Measurements from ENCODE around the gene GLT8D1.

GLT8D1 gene

GRCh38 chr3:52710512-52710911 is 4.9 kb upstream of the GLT8D1 start:
- no peak for DNase-seq

- no peak for DNase-seq
These were observed 2.0 kb upstream of the GLT8D1 start for GRCh38 chr3:52707585-52707984.

- no peak for DNase-seq
These were observed 228 bp downstream of the GLT8D1 start for GRCh38 chr3:52705438-52705687.

GRCh38 chr3:52704611-52705437 is 767 bp downstream of the GLT8D1 start:
- no peak for DNase-seq

GRCh38 chr3:52703341-52703740 is 2.2 kb downstream of the GLT8D1 start:
- DNase-seq = no peak

- no peak for DNase-seq
These were observed 8.0 kb downstream of the GLT8D1 start for GRCh38 chr3:52697632-52697965.

- no peak for DNase-seq
These were observed 8.6 kb downstream of the GLT8D1 start for GRCh38 chr3:52696830-52697631.

- DNase-seq = no peak
These were observed 9.6 kb downstream of the GLT8D1 start for GRCh38 chr3:52695798-52696671.

- no peak for DNase-seq
These were observed 10.9 kb downstream of the GLT8D1 start for GRCh38 chr3:52694528-52695189.

- DNase-seq = no peak
These were observed 12.5 kb downstream of the GLT8D1 start for GRCh38 chr3:52693071-52693470.

GRCh38 chr3:52690560-52690959 is 15.0 kb downstream of the GLT8D1 start:
- no peak for DNase-seq

GRCh38 chr3:52689151-52689550 is 16.4 kb downstream of the GLT8D1 start:
- no peak for DNase-seq

- DNase-seq = no peak
These were observed 17.3 kb downstream of the GLT8D1 start for GRCh38 chr3:52688266-52688665.

- peak; percentile 50 for DNase-seq
These were observed 19.6 kb downstream of the GLT8D1 start, which contains the start of the genes GNL3 and PBRM1 for GRCh38 chr3:52685709-52686691. GNL3 (plus strand) TSS chr3:52686032; CDS start chr3:52686093, 61 bp downstream. PBRM1 (minus strand) TSS chr3:52685913.

- DNase-seq = peak; percentile 45
These were observed 20.3 kb downstream of the GLT8D1 start for GRCh38 chr3:52685285-52685708.

- DNase-seq = no peak
These were observed 21.4 kb downstream of the GLT8D1 start for GRCh38 chr3:52684184-52684583.

- DNase-seq = no peak
These were observed 22.0 kb downstream of the GLT8D1 start for GRCh38 chr3:52683611-52684010.

- no peak for DNase-seq
These were observed 23.6 kb downstream of the GLT8D1 start for GRCh38 chr3:52682016-52682415.

- DNase-seq = no peak
These were observed 24.0 kb downstream of the GLT8D1 start for GRCh38 chr3:52681596-52681995.

- DNase-seq = no peak
These were observed 25.8 kb downstream of the GLT8D1 start for GRCh38 chr3:52679811-52680210.

- DNase-seq = no peak
These were observed 26.4 kb downstream of the GLT8D1 start for GRCh38 chr3:52679199-52679538.
